HG03060 (cell line): ENCODE data around the gene CMYA5.

Experiments used
- ATAC-seq: cut with Tn5 transposase; IDR thresholded peaks from one replicate; pipeline ENCODE4 v1.9.1; 2021; ENCODE audit warnings: low read depth, moderate number of reproducible peaks; ENCODE audit not compliant: unreplicated experiment

The CMYA5 gene

GRCh38 chr5:79834098-79834753, 144.6 kb downstream of the CMYA5 start:
- no peak for ATAC-seq

GRCh38 chr5:79834754-79835714, 145.4 kb downstream of the CMYA5 start:
- no peak for ATAC-seq

GRCh38 chr5:79837761-79838551, 148.3 kb downstream of the CMYA5 start:
- no peak for ATAC-seq

- ATAC-seq, result no peak
These were observed 150.7 kb downstream of the CMYA5 start for GRCh38 chr5:79840084-79840990.

- no peak for ATAC-seq
These were observed 151.5 kb downstream of the CMYA5 start for GRCh38 chr5:79841172-79841571.

GRCh38 chr5:79842006-79842881, 152.6 kb downstream of the CMYA5 start:
- ATAC-seq, result no peak

- ATAC-seq, result no peak
These were observed 153.4 kb downstream of the CMYA5 start for GRCh38 chr5:79842991-79843390.

GRCh38 chr5:79843450-79844388, 154.1 kb downstream of the CMYA5 start:
- ATAC-seq, result no peak

GRCh38 chr5:79844571-79844970, 154.9 kb downstream of the CMYA5 start:
- no peak for ATAC-seq

GRCh38 chr5:79845448-79846197, 156.0 kb downstream of the CMYA5 start:
- no peak for ATAC-seq

- ATAC-seq, result no peak
These were observed 156.5 kb downstream of the CMYA5 start for GRCh38 chr5:79846198-79846521.

- ATAC-seq, result no peak
These were observed 157.9 kb downstream of the CMYA5 start for GRCh38 chr5:79847561-79847960.

GRCh38 chr5:79849061-79849460, 159.4 kb downstream of the CMYA5 start:
- no peak for ATAC-seq
